HepG2 (cell line): Measurements from ENCODE around the gene CIBAR2. TPM values are rescaled to one million over a fixed set of nuclear protein-coding genes. Genes with fewer than 3 reads are reported as not detected.

Experiments
- ARNT ChIP-seq: fragments of 450-650 bp; IDR thresholded peaks from 2 replicates; pipeline ENCODE4 v1.6.1; 2017
- CENPT ChIP-seq: sonication (generic); formaldehyde crosslinking; IDR thresholded peaks from 2 replicates; pipeline ENCODE4 v1.8.0; 2022; ENCODE audit warnings: low read depth, mild to moderate bottlenecking, moderate library complexity, missing genetic modification reagents
- HNRNPK ChIP-seq: fragments of 200-400 bp; formaldehyde crosslinking; IDR thresholded peaks from 2 replicates; pipeline ENCODE4 v1.6.1; 2018; ENCODE audit warnings: low read length, low read depth, moderate library complexity, mild to moderate bottlenecking; ENCODE audit not compliant: poor library complexity, severe bottlenecking
- KMT2A ChIP-seq: sonication (generic); formaldehyde crosslinking; IDR thresholded peaks from 2 replicates; pipeline ENCODE4 v1.4.0; 2020; ENCODE audit warnings: missing genetic modification reagents
- RFX3 ChIP-seq: IDR thresholded peaks from 2 replicates; pipeline ENCODE4 v1.6.1; 2016; ENCODE audit warnings: missing biosample characterization, missing genetic modification reagents
- TEAD3 ChIP-seq: optimal IDR thresholded peaks from 2 replicates; pipeline ENCODE3; 2016; ENCODE audit warnings: borderline replicate concordance
- U2AF1 ChIP-seq: fragments of 200-400 bp; formaldehyde crosslinking; optimal IDR thresholded peaks from 2 replicates; pipeline ENCODE3; 2017; ENCODE audit warnings: mild to moderate bottlenecking, low read depth, low read length
- ZNF207 ChIP-seq: fragments of 450-650 bp; IDR thresholded peaks from 2 replicates; pipeline ENCODE4 v1.6.1; 2016; ENCODE audit warnings: antibody characterized with exemption, borderline replicate concordance
- ZNF232 ChIP-seq: sonication (generic); formaldehyde crosslinking; IDR thresholded peaks from 2 replicates; pipeline ENCODE4 v1.4.0; 2020; ENCODE audit warnings: missing genetic modification reagents, borderline replicate concordance
- ZNF598 ChIP-seq: sonication (generic); formaldehyde crosslinking; IDR thresholded peaks from 2 replicates; pipeline ENCODE4 v1.5.1; 2020; ENCODE audit warnings: mild to moderate bottlenecking, missing genetic modification reagents, borderline replicate concordance
- ZNF850 ChIP-seq: sonication (generic); formaldehyde crosslinking; conservative IDR thresholded peaks from 2 replicates; pipeline ENCODE4 v1.9.0; 2021; ENCODE audit warnings: mild to moderate bottlenecking, missing genetic modification reagents
- ZNF879 ChIP-seq: sonication (generic); formaldehyde crosslinking; IDR thresholded peaks from 2 replicates; pipeline ENCODE4 v1.8.1; 2023; ENCODE audit warnings: missing genetic modification reagents
- polyA plus RNA-seq, 8 experiments: library from polyadenylated mRNA; depleted of rRNA in 3 of 8; stranded (reverse) in 7 of 8; unstranded in 1 of 8; fragments of >200 nt; fragmentation: Illumina TruSeq in 4 of 8; extraction: Trizol in 4 of 8; gene quantifications; 2 replicates each; pipeline versions ENCODE4 v1.2.1 to v1.2.3, GENCODE V29; 2011 to 2016; ENCODE audit warnings: low read depth in 4 of 8, missing spikeins in 1 of 8, mixed read lengths in 1 of 8; ENCODE audit not compliant: insufficient read depth in 1 of 8
- total RNA-seq, 5 experiments: library from RNA; depleted of rRNA; stranded (reverse); fragments of >200 nt; fragmentation: Illumina TruSeq; extraction: Trizol; gene quantifications; 2 replicates each; pipeline ENCODE4 v1.2.3, GENCODE V29; 2016; ENCODE audit warnings: low read depth in 1 of 5
- TF ChIP-seq, protein P1 (sequence below): sonication (generic); formaldehyde crosslinking; IDR thresholded peaks from 2 replicates; pipeline ENCODE4 v1.4.0; 2020; ENCODE audit warnings: mild to moderate bottlenecking, missing genetic modification reagents
- TF ChIP-seq, protein P2 (sequence below): conservative IDR thresholded peaks from 2 replicates; pipeline ENCODE4 v1.6.1; 2018; ENCODE audit warnings: missing genetic modification reagents
- TF ChIP-seq, protein P3 (sequence below): sonication (generic); formaldehyde crosslinking; IDR thresholded peaks from 2 replicates; pipeline ENCODE4 v1.5.0; 2020; ENCODE audit warnings: missing genetic modification reagents, mild to moderate bottlenecking, borderline replicate concordance
- TF ChIP-seq, protein P4 (sequence below): sonication (generic); formaldehyde crosslinking; conservative IDR thresholded peaks from 2 replicates; pipeline ENCODE4 v1.8.0; 2022; ENCODE audit warnings: missing genetic modification reagents

The CIBAR2 gene
- total and polyA plus RNA-seq, 2 of the 13 experiments (the other 11 are each of a cell fraction or from before 2014, with no cell fraction given): not detected

DNA sequence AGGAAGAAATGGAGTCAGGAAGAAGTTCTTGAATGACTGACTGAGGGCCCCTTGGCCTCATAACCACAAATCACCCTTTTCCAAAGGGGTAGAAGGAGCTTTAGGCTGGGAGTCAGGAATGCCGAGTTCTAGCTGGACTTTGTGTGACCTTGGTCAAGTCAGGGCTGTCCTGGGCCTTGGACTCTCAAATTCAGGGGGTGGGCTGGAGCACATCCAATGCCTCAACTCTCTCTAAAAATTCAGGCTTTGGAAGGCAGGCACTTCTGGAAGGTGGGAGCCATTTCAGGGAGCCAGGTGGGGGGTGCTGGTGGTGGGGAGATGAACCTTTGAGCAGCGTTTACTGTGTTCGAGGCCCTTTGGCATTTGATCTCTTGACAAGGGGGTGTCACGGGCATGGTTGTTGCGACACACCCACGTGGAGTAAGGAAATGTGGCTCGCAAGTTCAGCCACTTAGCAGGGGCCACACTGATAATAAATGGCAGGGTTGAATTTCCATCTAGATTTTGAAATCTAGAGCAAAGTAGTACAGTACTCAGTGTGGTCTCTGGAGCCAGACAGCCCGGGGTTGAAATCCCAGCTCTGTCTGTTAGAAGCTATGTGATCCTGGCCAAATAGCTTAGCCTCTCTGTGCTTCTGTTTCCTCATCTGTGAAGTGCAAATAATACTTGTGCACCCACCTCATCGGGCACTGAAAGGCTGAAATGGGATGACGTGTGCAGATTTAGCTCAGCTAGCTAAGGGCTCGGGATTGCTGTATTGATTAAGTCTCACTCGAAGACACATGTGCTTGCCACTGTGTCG, 47.1 kb upstream of the CIBAR2 start (continued):
- TF ChIP-seq, protein P1, sequence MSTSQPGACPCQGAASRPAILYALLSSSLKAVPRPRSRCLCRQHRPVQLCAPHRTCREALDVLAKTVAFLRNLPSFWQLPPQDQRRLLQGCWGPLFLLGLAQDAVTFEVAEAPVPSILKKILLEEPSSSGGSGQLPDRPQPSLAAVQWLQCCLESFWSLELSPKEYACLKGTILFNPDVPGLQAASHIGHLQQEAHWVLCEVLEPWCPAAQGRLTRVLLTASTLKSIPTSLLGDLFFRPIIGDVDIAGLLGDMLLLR (CRISPR knock-in tag): peak; percentile 70; the same call in 1 of the 2 replicates
- TF ChIP-seq ARNT (no peak), KMT2A (CRISPR knock-in tag) (no peak), ZNF207 (no peak), HNRNPK (no peak), RFX3 (CRISPR knock-in tag) (no peak), U2AF1 (no peak), ZNF850 (CRISPR knock-in tag) (no peak), ZNF879 (CRISPR knock-in tag) (0 out of 2 replicates have a peak, but pooled peaks have one; percentile 1), TEAD3 (CRISPR knock-in tag) (peak; percentile 57), ZNF598 (CRISPR knock-in tag) (no peak), CENPT (CRISPR knock-in tag) (no peak), ZNF232 (peak; percentile 86; the same call in 1 of the 2 replicates)
- TF ChIP-seq, protein P2, sequence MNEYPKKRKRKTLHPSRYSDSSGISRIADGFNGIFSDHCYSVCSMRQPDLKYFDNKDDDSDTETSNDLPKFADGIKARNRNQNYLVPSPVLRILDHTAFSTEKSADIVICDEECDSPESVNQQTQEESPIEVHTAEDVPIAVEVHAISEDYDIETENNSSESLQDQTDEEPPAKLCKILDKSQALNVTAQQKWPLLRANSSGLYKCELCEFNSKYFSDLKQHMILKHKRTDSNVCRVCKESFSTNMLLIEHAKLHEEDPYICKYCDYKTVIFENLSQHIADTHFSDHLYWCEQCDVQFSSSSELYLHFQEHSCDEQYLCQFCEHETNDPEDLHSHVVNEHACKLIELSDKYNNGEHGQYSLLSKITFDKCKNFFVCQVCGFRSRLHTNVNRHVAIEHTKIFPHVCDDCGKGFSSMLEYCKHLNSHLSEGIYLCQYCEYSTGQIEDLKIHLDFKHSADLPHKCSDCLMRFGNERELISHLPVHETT (CRISPR knock-in tag): no peak
- TF ChIP-seq, protein P3, sequence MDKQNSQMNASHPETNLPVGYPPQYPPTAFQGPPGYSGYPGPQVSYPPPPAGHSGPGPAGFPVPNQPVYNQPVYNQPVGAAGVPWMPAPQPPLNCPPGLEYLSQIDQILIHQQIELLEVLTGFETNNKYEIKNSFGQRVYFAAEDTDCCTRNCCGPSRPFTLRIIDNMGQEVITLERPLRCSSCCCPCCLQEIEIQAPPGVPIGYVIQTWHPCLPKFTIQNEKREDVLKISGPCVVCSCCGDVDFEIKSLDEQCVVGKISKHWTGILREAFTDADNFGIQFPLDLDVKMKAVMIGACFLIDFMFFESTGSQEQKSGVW (CRISPR knock-in tag): no peak
- TF ChIP-seq, protein P4, sequence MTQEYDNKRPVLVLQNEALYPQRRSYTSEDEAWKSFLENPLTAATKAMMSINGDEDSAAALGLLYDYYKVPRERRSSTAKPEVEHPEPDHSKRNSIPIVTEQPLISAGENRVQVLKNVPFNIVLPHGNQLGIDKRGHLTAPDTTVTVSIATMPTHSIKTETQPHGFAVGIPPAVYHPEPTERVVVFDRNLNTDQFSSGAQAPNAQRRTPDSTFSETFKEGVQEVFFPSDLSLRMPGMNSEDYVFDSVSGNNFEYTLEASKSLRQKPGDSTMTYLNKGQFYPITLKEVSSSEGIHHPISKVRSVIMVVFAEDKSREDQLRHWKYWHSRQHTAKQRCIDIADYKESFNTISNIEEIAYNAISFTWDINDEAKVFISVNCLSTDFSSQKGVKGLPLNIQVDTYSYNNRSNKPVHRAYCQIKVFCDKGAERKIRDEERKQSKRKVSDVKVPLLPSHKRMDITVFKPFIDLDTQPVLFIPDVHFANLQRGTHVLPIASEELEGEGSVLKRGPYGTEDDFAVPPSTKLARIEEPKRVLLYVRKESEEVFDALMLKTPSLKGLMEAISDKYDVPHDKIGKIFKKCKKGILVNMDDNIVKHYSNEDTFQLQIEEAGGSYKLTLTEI: no peak
